ENCODE measurements around the gene AMN. TPM values are rescaled to one million over a fixed set of nuclear protein-coding genes. Genes with fewer than 3 reads are reported as not detected.

Gene AMN
- total RNA-seq, 2 experiments from 2014 or later, result 2.6 to 2.8 TPM

GRCh38 chr14:102935756-102936155 lies 13.3 kb downstream of the AMN start:
- no peaks in the 10 kb centered on the region for H3K36me3 Mint-ChIP-seq (ENCODE audit: low read depth)
- H3K27me3 Mint-ChIP-seq, result peaks cover 2% of the 10 kb centered on the region
- no peaks in the 10 kb centered on the region for H3K9me3 Mint-ChIP-seq
- no peak for DNase-seq
- Histone ChIP-seq H3K4me3 (ENCODE audit: low read length) (no peak overlapping the region), H3K9me3 (ENCODE audit: control insufficient read depth in 1 of 2, insufficient read depth in 1 of 2, low read length in 2 of 2) (peaks cover 0 to 10% of the 10 kb centered on the region in 2 experiments), H3K27me3 (ENCODE audit: control insufficient read depth in 1 of 2, insufficient read depth in 2 of 2, low read length in 2 of 2) (peaks cover 5 to 11% of the 10 kb centered on the region in 2 experiments), H3K4me1 (ENCODE audit: insufficient read depth, low read length) (peaks cover under 1% of the 10 kb centered on the region), H3K27ac (ENCODE audit: low read depth in 1 of 2, low read length in 2 of 2) (no peak overlapping the region), H3K36me3 (ENCODE audit: insufficient read depth, low read length) (no peaks in the 10 kb centered on the region)
- POLR2A ChIA-PET, result no interaction called here
- H3K4me3 Mint-ChIP-seq, result no peak overlapping the region
- intact Hi-C loops (cut with DNase I, micrococcal nuclease), result no loop called here
- no peak for ATAC-seq (ENCODE audit: poor library complexity)
- TF ChIP-seq CTCF (IDR thresholded peaks at IDR 0.05), result no peak
- H3K27ac Mint-ChIP-seq, result no peak overlapping the region
- no peaks in the 10 kb centered on the region for H3K4me1 Mint-ChIP-seq (ENCODE audit: low read depth)
- CTCF ChIA-PET, result no interaction called here

- Histone ChIP-seq H3K27me3 (ENCODE audit: control insufficient read depth in 1 of 2, insufficient read depth in 2 of 2, low read length in 2 of 2) (no peaks in the 10 kb centered on the region), H3K4me1 (ENCODE audit: insufficient read depth, low read length) (no peaks in the 10 kb centered on the region), H3K36me3 (ENCODE audit: insufficient read depth, low read length) (no peaks in the 10 kb centered on the region), H3K9me3 (ENCODE audit: control insufficient read depth in 1 of 2, insufficient read depth in 1 of 2, low read length in 2 of 2) (no peaks in the 10 kb centered on the region), H3K4me3 (ENCODE audit: low read length) (no peak overlapping the region), H3K27ac (ENCODE audit: low read depth in 1 of 2, low read length in 2 of 2) (no peak overlapping the region)
- H3K27ac Mint-ChIP-seq, result no peak overlapping the region
- TF ChIP-seq CTCF (IDR thresholded peaks at IDR 0.05), result no peak
- POLR2A ChIA-PET, result no interaction called here
- CTCF ChIA-PET, result no interaction called here
- no peak overlapping the region for H3K4me3 Mint-ChIP-seq
- intact Hi-C loops (cut with DNase I, micrococcal nuclease), result no loop called here
- no peaks in the 10 kb centered on the region for H3K36me3 Mint-ChIP-seq (ENCODE audit: low read depth)
- ATAC-seq (ENCODE audit: poor library complexity) (no peak), DNase-seq (no peak)
- H3K4me1 Mint-ChIP-seq (ENCODE audit: low read depth), result no peaks in the 10 kb centered on the region
- H3K27me3 Mint-ChIP-seq, result no peaks in the 10 kb centered on the region
- no peaks in the 10 kb centered on the region for H3K9me3 Mint-ChIP-seq
Observed at GRCh38 chr14:102937331-102938175, 15.1 kb downstream of the AMN start.

GRCh38 chr14:102938191-102938590 lies 15.7 kb downstream of the AMN start:
- Mint-ChIP-seq H3K4me3 (no peak overlapping the region), H3K27ac (no peak overlapping the region), H3K9me3 (no peaks in the 10 kb centered on the region), H3K36me3 (ENCODE audit: low read depth) (no peaks in the 10 kb centered on the region), H3K4me1 (ENCODE audit: low read depth) (no peaks in the 10 kb centered on the region), H3K27me3 (no peaks in the 10 kb centered on the region)
- ATAC-seq (ENCODE audit: poor library complexity) (no peak), DNase-seq (no peak)
- POLR2A ChIA-PET, result no interaction called here
- CTCF ChIA-PET, result no interaction called here
- Histone ChIP-seq H3K36me3 (ENCODE audit: insufficient read depth, low read length) (no peaks in the 10 kb centered on the region), H3K4me1 (ENCODE audit: insufficient read depth, low read length) (no peaks in the 10 kb centered on the region), H3K27me3 (ENCODE audit: control insufficient read depth in 1 of 2, insufficient read depth in 2 of 2, low read length in 2 of 2) (no peaks in the 10 kb centered on the region), H3K4me3 (ENCODE audit: low read length) (no peak overlapping the region), H3K27ac (ENCODE audit: low read depth in 1 of 2, low read length in 2 of 2) (no peak overlapping the region), H3K9me3 (ENCODE audit: control insufficient read depth in 1 of 2, insufficient read depth in 1 of 2, low read length in 2 of 2) (no peaks in the 10 kb centered on the region)
- TF ChIP-seq CTCF (IDR thresholded peaks at IDR 0.05), result no peak
- intact Hi-C loops (cut with DNase I, micrococcal nuclease), result no loop called here

Data from CD4-positive, alpha-beta T cell (primary cell).